DMS53 (cell line): ENCODE data around the gene NXPE4.
A peak's percentile ranks its signal among the peaks of the same experiment; 100 is the strongest.
"Not testable (repeated sequence)": the region's sequence is repeated elsewhere in the genome, so short reads cannot be mapped to it uniquely, and the experiment has no call there.

Experiments used
- DNase-seq: peaks from one replicate; lab custom pipeline; 2025; lab: John Stamatoyannopoulos, UW

Gene NXPE4

DNA sequence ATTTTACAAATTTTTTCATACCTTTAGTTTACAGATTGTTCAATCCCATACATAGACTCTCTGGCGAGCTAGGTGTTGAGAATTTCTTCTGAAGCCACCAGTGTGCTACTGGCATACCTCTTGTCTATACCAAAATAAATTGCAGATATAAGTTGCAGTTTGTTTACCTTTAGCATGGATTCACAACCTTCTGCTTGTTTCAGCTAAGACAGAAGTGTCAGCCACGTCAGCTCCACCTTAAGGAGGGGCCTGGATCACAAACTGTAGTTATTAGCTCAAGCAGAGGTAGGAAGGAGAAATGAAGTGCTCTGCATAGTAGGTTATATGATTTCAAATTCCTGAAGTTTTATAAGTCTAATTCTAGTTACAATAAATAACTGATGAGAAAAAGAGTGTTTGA lies at the start of gene NXPE4:
Gene NXPE4, minus strand, starts transcription at position 216 of the 400 bp plus-strand sequence. CDS start 1,027 bp downstream, outside the sequence.
- DNase-seq = no peak

DNA sequence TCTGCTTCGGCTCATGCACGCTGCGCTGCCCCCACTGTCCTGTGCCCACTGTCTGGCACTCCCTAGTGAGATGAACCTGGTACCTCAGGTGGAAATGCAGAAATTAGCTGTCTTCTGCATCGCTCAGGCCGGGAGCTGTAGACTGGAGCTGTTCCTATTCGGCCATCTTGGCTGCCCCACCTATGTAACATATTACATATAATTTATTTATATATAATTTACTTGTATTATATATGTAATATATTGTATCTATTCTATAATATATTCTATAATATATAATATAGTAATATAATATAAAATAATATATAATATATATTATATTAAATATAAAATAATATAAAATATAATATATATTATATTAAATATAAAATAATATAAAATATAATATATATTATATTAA lies 43.9 kb upstream of the NXPE4 start:
- not testable (repeated sequence) for DNase-seq

GRCh38 chr11:114631445-114631965 lies 35.9 kb upstream of the NXPE4 start:
- DNase-seq = not testable (repeated sequence)

- DNase-seq = no peak
Measured at GRCh38 chr11:114625294-114625693, 29.7 kb upstream of the NXPE4 start.

DNA sequence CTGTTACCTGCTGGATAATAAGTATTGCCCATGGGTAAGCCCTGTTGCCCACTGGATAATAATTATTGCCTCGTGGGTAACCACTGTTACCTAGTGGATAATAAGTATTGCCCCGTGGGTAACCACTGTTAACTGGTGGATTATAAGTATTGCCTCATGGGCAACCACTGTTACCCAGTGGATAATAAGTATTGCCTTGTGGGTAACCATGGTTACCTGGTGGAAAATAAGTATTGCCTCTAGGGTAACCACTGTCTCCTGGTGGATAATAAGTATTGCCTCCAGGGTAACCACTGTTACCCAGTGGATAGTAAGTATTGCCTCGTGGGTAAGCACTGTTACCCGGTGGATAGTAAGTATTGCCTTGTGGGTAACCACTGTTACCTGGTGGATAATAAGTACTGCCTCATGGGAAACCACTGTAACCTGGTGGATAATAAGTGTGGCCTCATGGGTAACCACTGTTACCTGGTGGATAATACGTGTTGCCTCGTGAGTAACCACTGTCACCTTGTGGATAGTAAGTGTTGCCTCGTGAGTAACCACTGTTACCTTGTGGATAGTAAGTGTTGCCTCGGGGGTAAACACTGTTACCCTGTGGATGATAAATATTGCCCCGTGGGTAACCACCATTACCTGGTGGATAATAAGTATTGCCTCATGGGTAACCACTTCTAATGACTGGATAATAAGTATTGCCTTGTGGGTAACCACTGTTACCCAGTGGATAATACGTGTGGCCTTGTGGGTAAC lies 29.0 kb upstream of the NXPE4 start:
- DNase-seq = no peak

GRCh38 chr11:114623720-114624119 lies 28.1 kb upstream of the NXPE4 start:
- DNase-seq = no peak

DNA sequence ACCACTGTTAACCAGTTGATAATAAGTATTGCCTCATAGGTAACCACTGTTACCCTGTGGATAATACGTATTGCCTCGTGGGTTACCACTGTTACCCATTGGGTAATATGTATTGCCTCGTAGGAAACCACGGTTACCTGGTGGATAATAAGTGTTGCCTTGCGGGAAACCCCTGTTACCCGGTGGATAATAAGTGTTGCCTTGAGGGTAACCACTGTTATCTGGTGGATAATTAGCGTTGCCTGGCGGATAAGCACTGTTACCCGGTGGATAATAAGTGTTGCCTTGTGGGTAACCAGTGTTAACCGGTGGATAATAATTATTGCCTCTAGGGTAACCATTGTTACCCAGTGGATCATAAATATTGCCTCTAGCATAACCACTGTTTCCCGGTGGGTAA lies 27.3 kb upstream of the NXPE4 start:
- no peak for DNase-seq

- DNase-seq = no peak
Measured at GRCh38 chr11:114621950-114622809, 26.6 kb upstream of the NXPE4 start.

DNA sequence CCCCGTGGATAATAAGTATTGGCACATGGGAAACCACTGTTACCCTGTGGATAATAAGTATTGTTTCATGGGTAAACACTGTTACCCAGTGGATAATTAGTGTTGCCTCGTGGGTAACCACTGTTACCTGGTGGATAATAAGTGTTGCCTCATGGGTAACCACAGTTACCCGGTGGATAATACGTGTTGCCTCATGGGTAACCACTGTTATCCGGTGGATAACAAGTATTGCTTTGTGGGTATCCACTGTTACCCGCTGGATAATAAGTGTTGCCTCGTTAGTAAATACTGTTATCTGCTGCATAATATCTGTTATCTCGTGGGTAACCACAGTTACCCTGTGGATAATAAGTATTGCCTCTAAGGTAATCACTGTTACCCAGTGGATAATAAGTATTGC lies 25.5 kb upstream of the NXPE4 start:
- no peak for DNase-seq

GRCh38 chr11:114619659-114620173 lies 24.1 kb upstream of the NXPE4 start:
- no peak for DNase-seq

- DNase-seq = no peak
Measured at GRCh38 chr11:114618139-114618538, 22.6 kb upstream of the NXPE4 start.

DNA sequence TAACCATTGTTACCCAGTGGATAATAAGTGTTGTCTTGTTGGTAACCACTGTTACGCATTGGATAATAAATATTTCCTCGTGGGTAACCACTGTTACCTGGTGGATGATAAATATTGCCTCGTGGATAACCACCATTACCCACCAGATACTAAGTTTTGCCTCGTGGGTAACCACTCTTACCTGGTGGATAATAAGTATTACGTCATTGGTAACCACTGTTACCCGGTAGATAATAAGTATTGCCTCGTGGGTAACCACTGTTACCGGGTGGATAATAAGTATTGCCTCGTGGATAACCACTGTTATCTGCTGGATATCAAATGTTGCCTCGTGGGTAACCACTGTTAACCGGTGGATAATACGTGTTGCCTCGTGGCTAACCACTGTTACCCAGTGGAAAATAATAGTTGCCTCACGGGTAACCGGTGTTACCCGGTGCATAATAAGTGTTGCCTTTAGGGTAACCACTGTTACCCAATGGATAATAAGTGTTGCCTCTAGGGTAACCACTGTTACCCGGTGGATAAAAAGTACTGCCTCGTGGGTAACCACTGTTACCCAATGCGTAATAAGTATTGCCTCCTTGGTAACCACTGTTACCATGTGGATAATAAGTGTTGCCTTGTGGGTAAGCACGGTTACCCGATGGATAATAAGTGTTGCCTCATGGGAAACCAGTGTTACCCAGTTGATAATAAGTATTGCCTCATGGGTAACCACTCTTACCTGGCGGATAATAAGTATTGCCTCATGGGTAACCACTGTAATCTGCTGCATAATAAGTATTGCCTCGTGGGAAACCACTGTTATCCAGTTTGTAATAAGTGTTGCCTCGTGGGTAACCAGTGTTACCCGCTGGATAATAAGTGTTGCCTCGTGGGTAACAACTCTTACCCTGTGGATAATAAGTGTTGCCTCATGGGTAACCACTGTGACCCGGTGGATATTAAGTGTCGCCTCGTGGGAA lies 21.9 kb upstream of the NXPE4 start:
- no peak for DNase-seq

DNA sequence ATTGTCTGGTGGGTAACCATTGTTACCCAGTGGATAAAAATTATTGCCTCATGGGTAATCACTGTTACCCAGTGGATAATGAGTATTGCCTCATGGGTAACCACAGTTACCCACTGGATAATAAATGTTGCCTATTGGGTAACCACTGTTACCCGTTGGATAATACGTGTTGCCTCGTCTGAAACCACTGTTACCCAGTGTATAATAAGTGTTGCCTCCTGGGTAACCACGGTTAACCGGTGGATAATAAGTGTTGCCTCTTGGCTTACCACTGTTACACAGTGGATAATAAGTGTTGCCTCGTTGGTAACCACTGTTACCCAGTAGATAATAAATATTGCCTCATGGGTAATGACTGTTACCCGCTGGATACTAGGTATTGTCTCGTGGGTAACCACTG lies 20.9 kb upstream of the NXPE4 start:
- no peak for DNase-seq

- DNase-seq = no peak
Measured at GRCh38 chr11:114615448-114616361, 20.1 kb upstream of the NXPE4 start.

- DNase-seq = no peak
Measured at GRCh38 chr11:114614127-114614720, 18.6 kb upstream of the NXPE4 start.

GRCh38 chr11:114613094-114613493 lies 17.5 kb upstream of the NXPE4 start:
- DNase-seq = not testable (repeated sequence)

GRCh38 chr11:114612686-114613085 lies 17.1 kb upstream of the NXPE4 start:
- DNase-seq = no peak

DNA sequence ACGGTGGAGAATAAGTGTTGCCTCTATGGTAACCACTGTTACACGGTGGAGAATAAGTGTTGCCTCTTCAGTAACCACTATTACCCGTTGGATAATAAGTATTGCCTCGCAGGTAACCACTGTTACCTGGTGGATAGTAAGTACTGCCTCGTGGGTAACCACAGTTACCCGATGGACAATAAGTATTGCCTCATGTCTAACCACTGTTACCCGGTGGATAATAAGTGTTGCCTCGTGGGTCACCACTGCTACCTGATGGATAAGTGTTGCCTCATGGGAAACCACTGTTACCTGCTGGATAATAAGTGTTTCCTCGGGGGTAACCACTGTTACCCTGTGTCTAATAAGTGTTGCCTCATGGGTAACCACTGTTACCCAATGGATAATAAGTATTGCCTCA lies 16.6 kb upstream of the NXPE4 start:
- DNase-seq = not testable (repeated sequence)

- peak; percentile 52 for DNase-seq
Measured at GRCh38 chr11:114610984-114611944, 15.7 kb upstream of the NXPE4 start.
